Neutrophil (primary cell): ENCODE data around the gene PRDM15.

ENCODE experiments used
- H3K27ac ChIP-seq: fragments of 200-600 bp; sonication (generic); 2 replicates; pipeline ENCODE4 v1.5.1; 2016; ENCODE audit warnings: mild to moderate bottlenecking, moderate library complexity
- H3K27me3 ChIP-seq: fragments of 200-600 bp; sonication (generic); 2 replicates; pipeline ENCODE4 v1.6.0; 2016; ENCODE audit warnings: mild to moderate bottlenecking
- H3K36me3 ChIP-seq: fragments of 200-600 bp; sonication (generic); 2 replicates; pipeline ENCODE4 v1.5.1; 2017
- H3K4me1 ChIP-seq, 2 experiments: fragments of 200-600 bp in 1 of 2; sonication (generic) in 1 of 2; 1 replicate in 1 of 2; 2 replicates in 1 of 2; pipeline versions ENCODE4 v1.5.1 to v1.6.1; 2013 to 2016; ENCODE audit warnings: low read depth in 1 of 2, low read length in 1 of 2, mild to moderate bottlenecking in 1 of 2, moderate library complexity in 1 of 2; ENCODE audit not compliant: control insufficient read depth in 1 of 2, insufficient read depth in 1 of 2
- H3K4me3 ChIP-seq, 2 experiments: fragments of 200-600 bp in 1 of 2; sonication (generic) in 1 of 2; 1 replicate in 1 of 2; 2 replicates in 1 of 2; pipeline ENCODE4 v1.5.1; 2013 to 2016; ENCODE audit warnings: low read depth in 1 of 2, low read length in 1 of 2, mild to moderate bottlenecking in 1 of 2, moderate library complexity in 1 of 2
- H3K9me3 ChIP-seq: fragments of 200-600 bp; sonication (generic); 2 replicates; pipeline ENCODE4 v1.5.1; 2016
- TF ChIP-seq, protein P1 (sequence below): fragments of 200-600 bp; sonication (generic); IDR thresholded peaks from 2 replicates; pipeline ENCODE4 v1.5.1; 2016; ENCODE audit warnings: antibody characterized with exemption

The PRDM15 gene

DNA sequence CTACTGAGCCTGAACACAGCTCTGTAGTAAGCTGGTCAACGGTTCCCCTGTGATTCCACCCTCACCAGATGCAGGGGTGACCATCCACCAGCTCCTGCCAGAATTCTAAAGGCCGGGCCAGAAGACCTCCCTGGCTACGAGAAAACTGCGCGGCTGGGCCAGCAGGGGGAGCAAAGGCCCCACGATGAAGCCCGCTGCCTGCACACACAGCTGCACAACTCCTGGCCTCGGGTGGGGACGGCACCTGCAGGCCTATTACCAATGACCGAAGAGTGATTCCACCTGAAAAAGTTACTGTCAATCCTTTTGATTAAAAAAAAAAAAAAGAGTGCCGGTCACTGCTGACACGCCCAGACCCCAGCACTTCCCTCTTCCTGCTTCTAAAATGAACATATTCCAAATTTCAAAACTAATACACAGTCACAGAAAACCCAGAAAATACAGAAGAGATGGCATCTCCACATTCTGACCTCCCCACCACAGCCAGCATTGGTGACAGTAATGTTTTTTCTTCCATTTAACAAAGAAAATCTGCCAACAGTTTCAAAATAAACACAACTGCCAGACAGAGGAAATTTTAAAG, 62.5 kb downstream of the PRDM15 start:
- Histone ChIP-seq H3K27me3 (no peaks in the 10 kb centered on the region), H3K4me1 (no peaks in the 10 kb centered on the region), H3K27ac (no peak overlapping the region), H3K36me3 (peaks cover 14% of the 10 kb centered on the region), H3K4me3 (no peak overlapping the region), H3K9me3 (no peaks in the 10 kb centered on the region)
- TF ChIP-seq, protein P1, sequence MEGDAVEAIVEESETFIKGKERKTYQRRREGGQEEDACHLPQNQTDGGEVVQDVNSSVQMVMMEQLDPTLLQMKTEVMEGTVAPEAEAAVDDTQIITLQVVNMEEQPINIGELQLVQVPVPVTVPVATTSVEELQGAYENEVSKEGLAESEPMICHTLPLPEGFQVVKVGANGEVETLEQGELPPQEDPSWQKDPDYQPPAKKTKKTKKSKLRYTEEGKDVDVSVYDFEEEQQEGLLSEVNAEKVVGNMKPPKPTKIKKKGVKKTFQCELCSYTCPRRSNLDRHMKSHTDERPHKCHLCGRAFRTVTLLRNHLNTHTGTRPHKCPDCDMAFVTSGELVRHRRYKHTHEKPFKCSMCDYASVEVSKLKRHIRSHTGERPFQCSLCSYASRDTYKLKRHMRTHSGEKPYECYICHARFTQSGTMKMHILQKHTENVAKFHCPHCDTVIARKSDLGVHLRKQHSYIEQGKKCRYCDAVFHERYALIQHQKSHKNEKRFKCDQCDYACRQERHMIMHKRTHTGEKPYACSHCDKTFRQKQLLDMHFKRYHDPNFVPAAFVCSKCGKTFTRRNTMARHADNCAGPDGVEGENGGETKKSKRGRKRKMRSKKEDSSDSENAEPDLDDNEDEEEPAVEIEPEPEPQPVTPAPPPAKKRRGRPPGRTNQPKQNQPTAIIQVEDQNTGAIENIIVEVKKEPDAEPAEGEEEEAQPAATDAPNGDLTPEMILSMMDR = peak; percentile 26

DNA sequence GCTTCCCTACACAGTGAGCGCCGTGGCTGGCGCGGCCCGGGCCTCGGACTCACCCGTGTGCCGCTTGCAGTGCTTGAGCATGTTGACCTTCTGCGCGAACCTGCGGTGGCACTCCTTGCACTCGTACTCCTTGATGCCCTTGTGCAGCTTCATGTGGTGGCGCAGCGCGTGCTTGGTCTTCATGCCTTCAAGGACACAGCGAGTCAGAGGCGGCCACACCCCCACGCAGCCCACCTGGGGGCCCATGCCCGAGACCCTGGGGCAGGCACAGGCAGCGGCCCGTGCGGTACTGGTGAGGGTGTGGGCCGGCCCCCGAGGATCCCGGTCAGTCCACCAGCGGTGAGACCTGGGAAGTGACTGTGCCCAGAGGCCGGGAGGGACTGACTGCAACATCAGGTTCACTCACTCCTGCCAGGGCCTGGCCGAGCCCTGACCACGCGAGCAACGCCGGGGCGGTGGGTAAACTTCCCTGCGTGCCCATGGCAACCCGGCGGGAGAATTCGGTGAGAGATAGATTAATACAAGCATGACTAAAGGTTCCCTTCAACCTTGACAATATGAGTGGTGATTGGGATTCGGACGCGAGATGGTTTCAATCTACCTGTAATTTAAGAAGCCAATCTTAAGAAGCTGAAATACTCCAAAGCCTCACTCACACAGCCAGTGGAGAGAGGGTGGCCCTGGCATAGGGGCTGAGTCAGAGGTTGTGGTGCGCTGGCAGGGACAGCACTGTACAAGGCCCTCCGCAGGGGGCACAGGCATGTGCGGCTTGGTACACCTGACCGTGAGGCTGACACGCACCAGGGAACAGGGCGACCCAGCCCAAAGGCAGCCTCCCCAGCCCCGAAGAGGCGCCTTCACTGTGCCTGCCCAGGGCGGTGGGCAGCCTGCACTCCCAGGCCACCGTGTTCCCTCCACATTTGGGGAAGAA, 63.2 kb downstream of the PRDM15 start:
- no peaks in the 10 kb centered on the region for H3K9me3 ChIP-seq
- H3K27me3 ChIP-seq = no peaks in the 10 kb centered on the region
- peaks cover 11% of the 10 kb centered on the region for H3K36me3 ChIP-seq
- H3K4me1 ChIP-seq = no peaks in the 10 kb centered on the region
- H3K4me3 ChIP-seq = no peak overlapping the region
- H3K27ac ChIP-seq = no peak overlapping the region
- TF ChIP-seq, protein P1 = no peak

DNA sequence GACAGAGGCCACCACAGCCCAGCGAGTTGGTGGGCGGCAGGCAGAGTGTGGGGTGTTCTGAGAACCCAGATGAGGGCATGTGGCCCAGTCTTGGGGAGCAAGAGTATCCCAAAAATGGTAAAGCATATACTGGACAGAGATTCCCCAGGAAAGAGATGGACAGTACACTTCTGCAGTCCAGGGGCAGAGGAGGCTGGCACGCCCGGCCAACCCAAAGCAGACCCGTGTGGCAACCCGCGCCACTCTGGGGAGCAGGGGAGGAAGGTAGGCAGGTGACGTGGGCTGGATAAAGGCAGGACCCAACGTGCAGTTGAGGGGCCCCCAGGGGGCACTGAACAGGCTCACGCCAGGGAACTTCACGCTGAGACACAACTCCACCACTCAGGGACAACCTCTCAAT, 65.9 kb downstream of the PRDM15 start:
- no peaks in the 10 kb centered on the region for H3K9me3 ChIP-seq
- TF ChIP-seq, protein P1 = no peak
- peaks cover 20% of the 10 kb centered on the region for H3K36me3 ChIP-seq
- no peaks in the 10 kb centered on the region for H3K27me3 ChIP-seq
- no peak overlapping the region for H3K4me3 ChIP-seq
- H3K27ac ChIP-seq = no peak overlapping the region
- no peaks in the 10 kb centered on the region for H3K4me1 ChIP-seq

DNA sequence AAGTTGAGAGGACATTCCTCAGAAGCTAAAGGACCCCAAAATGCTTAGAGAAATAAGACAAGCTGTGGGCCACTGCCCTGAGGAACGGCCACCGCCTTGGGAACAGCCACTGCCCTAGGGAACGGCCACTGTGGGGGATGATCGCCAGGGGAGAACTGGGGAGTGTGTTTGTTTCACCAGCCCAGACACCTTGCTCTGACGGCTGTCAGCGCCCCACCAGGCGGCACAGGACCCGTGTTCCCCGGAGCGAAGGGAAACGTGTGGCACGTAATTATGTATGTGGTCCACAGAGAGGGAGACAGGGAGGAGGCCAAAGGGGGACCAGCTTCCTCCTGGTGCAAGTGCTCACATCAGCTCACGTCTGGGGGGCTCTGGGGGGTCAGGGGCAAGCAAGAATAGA, 66.5 kb downstream of the PRDM15 start:
- Histone ChIP-seq H3K4me1 (no peaks in the 10 kb centered on the region), H3K4me3 (no peak overlapping the region), H3K27ac (no peak overlapping the region), H3K36me3 (peaks cover 20% of the 10 kb centered on the region), H3K9me3 (no peaks in the 10 kb centered on the region), H3K27me3 (no peaks in the 10 kb centered on the region)
- TF ChIP-seq, protein P1 = no peak

DNA sequence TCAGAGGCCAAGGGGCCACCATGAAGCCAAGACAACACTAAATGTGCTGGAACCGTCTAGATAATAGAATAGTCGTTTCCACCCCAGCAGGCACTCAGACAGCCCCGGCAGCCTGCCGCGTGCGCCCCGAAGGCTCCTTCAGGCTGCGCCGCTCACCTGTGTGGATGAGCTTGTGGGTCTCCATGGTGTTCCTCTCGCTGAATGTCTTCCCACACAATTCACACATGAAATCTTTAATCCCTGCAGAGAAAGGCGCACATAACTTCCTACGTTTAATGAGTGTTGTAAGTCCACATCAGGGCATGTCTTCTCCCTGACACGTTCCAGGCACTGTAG, 68.6 kb downstream of the PRDM15 start:
- Histone ChIP-seq H3K27ac (no peak overlapping the region), H3K27me3 (no peaks in the 10 kb centered on the region), H3K36me3 (peaks cover 17% of the 10 kb centered on the region), H3K4me1 (no peaks in the 10 kb centered on the region), H3K4me3 (no peak overlapping the region), H3K9me3 (no peaks in the 10 kb centered on the region)
- TF ChIP-seq, protein P1 = no peak
